NCI-H446 treated with DMSO at 0.1 percent for 48 hours (cell line): Measurements from ENCODE around the gene CHRM4.
A peak's percentile ranks its signal among the peaks of the same experiment; 100 is the strongest.

ENCODE experiments used
- DNase-seq: peaks from one replicate; lab custom pipeline; 2025; lab: John Stamatoyannopoulos, UW

The CHRM4 gene

DNA sequence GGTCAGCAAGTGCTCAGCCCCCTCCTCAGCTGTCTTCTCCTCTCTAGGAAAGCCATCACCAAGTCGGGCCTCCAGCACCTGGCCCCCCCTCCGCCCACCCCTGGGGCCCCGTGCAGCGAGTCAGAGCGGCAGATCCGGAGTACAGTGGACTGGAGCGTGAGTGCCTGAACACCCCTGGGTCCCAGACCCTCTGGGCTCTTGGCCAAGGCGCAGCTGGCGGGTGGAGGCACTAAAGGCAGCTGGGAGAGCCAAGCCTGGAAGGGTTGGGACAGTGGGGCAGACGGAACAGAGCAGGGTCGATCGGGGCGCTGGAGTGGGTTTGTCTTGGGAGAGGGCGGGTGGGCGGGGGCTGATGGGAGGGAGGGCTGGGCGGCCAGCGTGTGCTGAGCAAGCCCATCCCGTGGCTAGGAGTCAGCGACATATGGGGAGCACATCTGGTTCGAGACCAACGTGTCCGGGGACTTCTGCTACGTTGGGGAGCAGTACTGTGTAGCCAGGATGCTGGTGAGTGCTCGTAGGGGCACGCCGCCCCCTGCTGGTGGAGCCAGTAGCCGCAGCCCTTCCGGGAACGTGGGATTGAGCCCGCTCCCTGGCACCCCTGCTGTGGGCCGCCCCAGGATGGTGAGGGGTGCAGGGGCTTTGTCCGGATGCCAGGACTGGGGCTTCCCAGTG is 24.2 kb downstream of the CHRM4 start:
- no peak for DNase-seq

DNA sequence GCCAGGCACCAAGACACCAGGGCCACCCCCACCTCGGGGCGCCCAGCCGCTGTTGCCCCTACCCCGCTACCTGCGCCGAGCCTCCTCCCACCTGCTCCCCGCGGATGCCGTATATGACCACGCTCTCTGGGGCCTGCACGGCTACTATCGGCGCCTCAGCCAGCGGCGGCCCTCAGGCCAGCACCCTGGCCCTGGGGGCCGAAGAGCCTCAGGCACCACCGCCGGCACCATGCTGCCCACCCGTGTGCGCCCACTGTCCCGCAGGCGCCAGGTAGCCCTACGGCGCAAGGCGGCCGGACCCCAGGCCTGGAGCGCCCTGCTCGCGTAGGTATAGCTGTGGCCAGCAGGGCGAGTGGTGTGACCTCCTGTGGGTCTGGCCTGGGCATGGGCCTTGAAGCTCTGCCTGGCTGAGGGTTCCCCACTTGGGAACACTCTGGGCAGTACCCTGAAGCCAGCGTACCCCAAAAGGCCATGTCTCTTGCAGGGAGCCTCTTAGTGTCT is 24.9 kb downstream of the CHRM4 start:
- DNase-seq, result no peak

GRCh38 chr11:46366260-46366659 is 25.3 kb downstream of the CHRM4 start:
- DNase-seq, result no peak

- no peak for DNase-seq
Measured at GRCh38 chr11:46364791-46365190, 26.8 kb downstream of the CHRM4 start.

DNA sequence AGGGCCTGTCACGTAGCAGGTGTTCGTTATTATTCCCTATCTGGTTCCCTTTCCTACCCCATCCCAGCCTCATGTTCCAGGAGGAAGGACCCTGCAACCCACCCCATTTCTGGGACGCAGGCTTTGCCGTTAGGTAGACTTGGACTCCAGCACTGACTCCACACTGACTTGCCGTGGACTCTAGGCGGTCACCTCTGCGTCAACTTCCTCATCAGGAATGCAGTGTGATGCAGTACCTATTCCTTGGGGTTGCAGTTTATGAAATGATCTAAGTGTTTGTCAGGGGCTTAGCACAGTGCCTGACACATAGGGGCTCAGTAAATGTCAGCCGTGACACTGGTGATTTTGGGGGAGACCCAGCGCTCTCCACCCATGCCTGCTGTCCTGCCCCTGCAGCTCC is 27.5 kb downstream of the CHRM4 start:
- DNase-seq, result no peak

- no peak for DNase-seq
Measured at GRCh38 chr11:46363455-46364005, 28.0 kb downstream of the CHRM4 start.

- no peak for DNase-seq
Measured at GRCh38 chr11:46363031-46363407, 28.6 kb downstream of the CHRM4 start.

DNA sequence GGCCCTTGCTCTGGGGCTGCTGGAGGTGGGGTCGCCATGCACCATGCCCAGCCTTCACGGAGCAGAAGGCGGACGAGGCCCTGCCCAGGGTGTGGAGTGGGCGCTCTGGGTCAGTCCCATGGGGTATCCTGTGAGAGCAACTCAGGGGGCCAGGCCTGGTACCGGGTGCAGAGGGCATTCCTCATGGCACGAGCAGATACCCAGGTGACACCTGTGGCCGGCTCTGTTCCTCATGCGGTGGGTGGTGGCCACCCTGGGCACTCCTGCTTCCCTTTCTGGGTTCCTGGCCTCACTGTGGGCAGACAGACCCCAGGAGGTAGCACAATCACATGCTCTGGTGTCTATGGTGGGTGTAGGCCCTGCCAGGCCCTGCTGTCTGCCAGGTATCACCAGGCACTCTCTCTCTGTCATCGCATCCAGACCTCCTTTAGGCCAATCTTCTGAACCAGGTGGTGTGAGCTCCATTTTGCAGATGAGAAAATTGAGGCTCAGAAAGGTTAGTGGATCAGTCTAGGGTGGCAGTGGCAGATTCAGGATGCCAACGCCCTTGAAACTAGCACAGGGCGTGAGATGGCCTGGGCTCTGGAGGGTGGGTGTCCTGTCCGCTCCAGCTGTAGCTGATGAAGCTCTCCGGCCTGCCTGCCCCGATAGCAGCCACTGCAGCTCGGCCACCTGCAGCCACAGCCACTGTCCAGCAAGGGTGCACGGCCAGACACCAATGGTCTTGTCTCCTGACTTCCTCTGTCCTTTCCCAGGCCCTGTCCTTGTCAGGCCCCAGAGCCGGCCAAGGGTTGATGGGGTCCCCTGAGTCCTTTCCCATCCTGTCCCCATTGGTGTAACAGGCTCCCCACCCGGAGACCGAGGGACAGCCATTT is 29.2 kb downstream of the CHRM4 start:
- DNase-seq, result no peak

- DNase-seq, result no peak
Measured at GRCh38 chr11:46361283-46362155, 30.1 kb downstream of the CHRM4 start.

DNA sequence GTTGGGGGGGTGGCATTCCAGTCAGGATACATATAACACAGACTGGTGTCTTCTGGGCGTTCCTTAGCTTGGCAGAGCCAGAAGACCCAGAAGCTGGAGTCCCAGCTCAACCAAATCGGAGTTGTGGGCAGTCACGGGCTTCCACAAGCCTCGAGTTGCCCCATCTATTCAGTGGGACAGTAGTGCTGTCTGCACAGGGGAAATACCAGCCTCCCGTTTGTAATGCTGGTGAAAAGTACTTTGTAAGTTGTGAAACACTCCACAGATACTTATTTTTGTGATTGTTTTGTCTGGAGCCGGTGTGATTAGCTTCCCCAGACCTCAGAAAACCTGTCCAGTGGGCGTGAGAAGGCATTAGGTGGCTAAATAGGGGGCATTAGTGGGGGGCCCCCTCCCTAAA is 30.7 kb downstream of the CHRM4 start:
- DNase-seq, result no peak

DNA sequence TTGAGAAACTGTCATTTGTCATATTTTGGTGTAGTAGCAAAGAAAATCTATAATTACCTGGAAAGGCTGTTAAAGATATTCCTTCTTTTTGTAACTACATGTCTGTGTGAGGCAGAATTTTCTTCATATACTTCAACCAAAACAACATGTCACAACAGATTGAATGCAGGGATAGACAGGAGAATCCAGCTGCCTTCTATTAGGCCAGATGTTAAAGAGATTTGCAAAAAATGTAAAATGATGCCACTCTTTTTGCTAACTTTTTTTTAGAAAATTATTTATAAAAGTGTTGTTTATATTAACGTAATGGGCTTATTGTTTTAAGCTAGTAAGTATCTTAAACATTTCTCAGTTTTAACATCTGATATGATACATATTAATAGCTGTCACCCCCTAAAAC is 31.6 kb downstream of the CHRM4 start:
- no peak for DNase-seq

DNA sequence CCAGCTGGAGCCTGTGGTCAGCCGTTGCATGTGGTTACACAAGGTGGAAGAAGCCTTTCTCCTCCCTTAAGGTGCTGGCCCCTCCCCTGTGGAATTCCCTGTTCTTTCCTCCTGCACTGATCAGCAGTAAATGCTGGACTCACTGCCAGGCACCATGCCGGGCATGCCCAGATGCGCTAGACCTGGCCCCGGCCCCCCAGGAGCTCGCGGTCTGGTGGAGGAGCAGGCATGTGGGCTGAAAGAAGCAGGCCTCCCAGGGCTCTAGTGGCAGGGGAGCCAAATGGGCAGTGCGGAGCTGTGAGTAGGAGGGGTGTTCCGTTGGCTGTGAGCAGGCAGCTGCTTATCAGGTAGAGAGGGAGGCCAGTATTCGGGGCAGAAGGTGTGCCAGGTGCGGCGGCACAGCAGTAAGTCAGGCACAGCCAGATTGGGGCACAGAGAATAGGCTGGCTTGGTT is 34.1 kb downstream of the CHRM4 start:
- DNase-seq, result no peak

- no peak for DNase-seq
Measured at GRCh38 chr11:46356924-46357482, 34.6 kb downstream of the CHRM4 start.

DNA sequence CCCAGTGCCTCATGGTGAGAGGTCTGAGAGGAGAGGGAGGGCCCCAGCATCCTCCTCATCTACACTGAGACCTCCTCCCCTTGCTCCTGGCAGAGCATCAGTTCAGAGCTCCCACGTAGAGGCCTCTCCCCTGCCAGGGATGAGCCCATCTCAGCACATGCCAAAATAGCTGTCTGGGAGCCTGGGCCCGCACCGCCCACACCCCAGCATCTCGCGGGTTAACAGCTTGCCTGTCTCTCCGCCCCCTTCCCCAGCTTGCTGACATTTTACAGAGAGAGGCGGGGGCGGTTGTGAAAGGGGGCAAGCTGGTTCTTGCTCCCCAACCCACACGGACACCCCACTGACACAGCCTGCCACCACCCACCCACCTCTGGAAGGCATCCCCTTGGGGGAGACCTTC is 37.9 kb downstream of the CHRM4 start:
- peak; percentile 55 for DNase-seq

DNA sequence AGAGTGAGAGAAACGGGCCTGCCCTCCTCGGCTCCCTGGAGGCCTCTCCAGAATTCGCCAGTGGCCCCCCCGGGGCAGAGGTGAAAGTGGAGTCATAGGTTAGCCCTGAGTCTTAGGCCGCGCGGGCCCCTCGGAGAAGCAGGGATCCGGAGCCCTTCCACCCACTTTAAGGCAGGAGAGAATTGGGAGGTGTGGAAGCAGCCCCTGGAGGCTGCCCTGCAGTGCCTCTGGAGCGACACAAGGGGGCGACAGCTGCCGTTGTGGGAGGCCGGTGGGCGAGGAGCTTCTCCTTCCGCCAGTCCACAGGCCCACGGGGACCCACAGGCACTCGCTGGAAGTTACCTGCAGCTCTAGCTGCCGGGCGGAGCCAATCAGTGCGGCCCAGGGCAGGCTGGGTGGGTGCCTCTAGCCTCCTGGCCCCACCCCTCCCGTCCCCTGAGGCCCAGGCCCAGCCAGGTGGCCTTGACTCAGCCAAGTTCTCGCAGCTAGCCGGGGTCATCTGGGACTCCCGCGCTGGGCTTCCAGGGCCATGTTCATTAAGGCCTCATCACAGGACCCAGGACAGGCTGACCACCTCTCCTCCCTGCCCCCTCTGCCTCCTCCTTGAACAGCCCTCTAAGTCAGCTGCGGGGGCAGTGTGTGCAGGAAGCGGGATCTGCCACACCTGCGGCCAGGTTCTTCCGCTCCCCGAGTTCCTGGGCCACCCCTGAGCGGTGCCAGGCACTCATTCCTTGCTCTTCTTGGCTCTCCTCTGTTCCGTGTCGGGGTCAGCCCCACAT is 39.3 kb downstream of the CHRM4 start:
- no peak for DNase-seq

DNA sequence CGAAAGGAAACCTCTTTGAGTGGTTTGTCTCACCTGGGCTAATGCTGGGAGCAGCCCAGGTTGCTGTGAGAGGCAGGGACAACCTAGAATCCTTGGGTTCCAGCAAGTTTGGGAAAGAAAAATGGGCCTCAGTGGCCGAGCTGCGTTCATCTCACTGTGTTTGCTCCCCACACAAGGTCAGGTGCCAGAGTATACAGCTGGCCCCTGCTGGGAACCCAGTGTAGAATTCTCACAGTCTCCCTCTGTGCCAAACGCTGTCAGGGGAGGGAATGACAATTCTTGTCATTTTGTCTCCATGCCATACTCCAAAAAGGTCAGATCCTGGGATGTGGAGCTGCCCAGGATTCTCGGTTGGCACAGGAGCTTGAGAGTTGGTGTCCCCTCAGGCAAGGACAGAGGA is 40.0 kb downstream of the CHRM4 start:
- no peak for DNase-seq

DNA sequence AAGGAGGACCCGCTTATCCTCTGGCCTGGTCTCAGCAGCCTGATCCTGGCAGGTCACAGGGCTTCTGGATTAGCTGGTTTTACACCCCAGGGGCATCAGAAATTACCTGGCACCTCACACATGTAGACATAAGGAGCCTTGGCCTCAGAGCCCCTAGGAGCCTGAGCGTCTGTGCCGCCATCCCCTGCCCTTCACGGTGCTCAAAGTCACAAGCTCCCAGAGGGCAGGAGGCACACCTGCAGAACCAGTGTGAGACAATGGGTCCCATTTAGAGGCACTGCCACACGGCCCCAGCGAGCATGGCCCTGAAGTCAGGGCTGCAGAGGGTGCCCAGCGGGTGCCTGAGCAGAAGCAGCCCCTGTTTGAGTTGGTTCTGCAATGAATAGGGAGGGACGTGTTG is 40.4 kb downstream of the CHRM4 start:
- DNase-seq, result no peak

- no peak for DNase-seq
Measured at GRCh38 chr11:46350695-46351094, 40.9 kb downstream of the CHRM4 start.

DNA sequence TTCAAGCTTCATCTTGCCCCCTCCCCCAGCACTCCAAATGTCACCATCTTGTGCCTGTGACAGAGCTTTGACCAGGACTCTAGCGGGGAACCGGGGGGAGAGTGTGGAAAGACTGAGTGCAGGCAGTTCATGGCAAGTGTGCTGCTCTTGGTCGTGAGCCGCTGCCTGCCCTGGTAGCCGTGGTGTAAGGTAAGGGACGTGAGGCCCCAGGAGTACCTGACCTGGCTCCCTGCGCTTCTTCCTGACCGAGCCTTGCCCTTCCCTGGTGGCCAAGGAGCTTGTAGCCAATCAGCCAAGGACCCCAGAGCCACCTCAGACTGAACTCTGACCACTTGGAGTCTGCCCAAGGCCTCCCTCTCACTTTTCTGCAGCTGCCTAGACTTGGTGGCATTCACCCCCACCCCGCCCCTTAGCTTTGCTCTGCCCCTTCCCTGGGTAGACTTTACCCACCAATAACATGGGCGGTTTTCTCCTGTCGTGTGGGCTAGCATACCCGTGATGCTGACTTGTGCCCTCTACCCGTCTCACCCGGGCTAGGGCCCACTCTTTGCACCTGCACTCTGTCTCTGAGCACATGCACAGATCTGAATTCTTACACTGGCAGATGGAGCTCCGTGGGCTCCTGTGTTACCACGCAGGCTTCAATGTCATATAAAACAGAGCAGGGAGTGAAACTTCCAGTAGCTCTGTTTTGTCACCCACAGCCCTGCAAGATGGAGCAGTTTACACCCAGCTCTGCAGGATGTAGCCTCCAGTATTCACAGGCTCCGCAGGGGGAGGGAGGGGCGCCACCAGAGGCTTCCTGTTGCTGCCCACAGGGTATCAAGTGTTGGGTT is 42.8 kb downstream of the CHRM4 start:
- no peak for DNase-seq
